ENCODE data around the gene PTBP1.
"Not testable (repeated sequence)": the region's sequence is repeated elsewhere in the genome, so short reads cannot be mapped to it uniquely, and the experiment has no call there.

PTBP1 gene

GRCh38 chr19:820212-820611 lies 23.0 kb downstream of the PTBP1 start:
- H3K4ac ChIP-seq (ENCODE audit: low read depth in 1 of 2, low read length in 2 of 2); H3K14ac ChIP-seq (ENCODE audit: low read length in 2 of 2); H2BK120ac ChIP-seq (ENCODE audit: low read depth, low read length); H3K27me3 ChIP-seq (ENCODE audit: control insufficient read depth in 1 of 2, insufficient read depth in 1 of 2, low read length in 2 of 2); H2AFZ ChIP-seq (ENCODE audit: low read depth, low read length); DNase-seq; H3K79me1 ChIP-seq (replicated peaks; ENCODE audit: low read length, poor library complexity, severe bottlenecking); H3K23ac ChIP-seq (ENCODE audit: low read length in 2 of 2); H3K4me2 ChIP-seq (ENCODE audit: low read length, poor library complexity, severe bottlenecking); H2BK5ac ChIP-seq (ENCODE audit: low read depth, low read length, poor library complexity, severe bottlenecking); H3K9me3 ChIP-seq (ENCODE audit: control insufficient read depth, low read length); H4K8ac ChIP-seq (ENCODE audit: low read length); H3K4me3 ChIP-seq (ENCODE audit: insufficient read depth in 1 of 2, low read depth in 1 of 2, low read length in 2 of 2); H3K9ac ChIP-seq (ENCODE audit: low read length); H2AK5ac ChIP-seq (ENCODE audit: low read length, severe bottlenecking); H3K27ac ChIP-seq (ENCODE audit: low read length, poor library complexity, severe bottlenecking); H4K91ac ChIP-seq (ENCODE audit: low read length); H3K18ac ChIP-seq (ENCODE audit: low read depth in 1 of 2, low read length in 2 of 2); H2BK12ac ChIP-seq (ENCODE audit: low read length in 2 of 2); H2BK15ac ChIP-seq (ENCODE audit: low read depth, poor library complexity, severe bottlenecking): not testable (repeated sequence)
- peaks cover 6 to 12% of the 10 kb centered on the region in 2 experiments for H3K36me3 ChIP-seq (ENCODE audit: control insufficient read depth in 1 of 2, insufficient read depth in 2 of 2, low read depth in 1 of 2, low read length in 2 of 2)
- peaks cover 21% of the 10 kb centered on the region for H3K4me1 ChIP-seq (ENCODE audit: control insufficient read depth, insufficient read depth, low read depth, low read length)
- 98% methylated on average over 5 of the region's 5 CpGs for WGBS

DNA sequence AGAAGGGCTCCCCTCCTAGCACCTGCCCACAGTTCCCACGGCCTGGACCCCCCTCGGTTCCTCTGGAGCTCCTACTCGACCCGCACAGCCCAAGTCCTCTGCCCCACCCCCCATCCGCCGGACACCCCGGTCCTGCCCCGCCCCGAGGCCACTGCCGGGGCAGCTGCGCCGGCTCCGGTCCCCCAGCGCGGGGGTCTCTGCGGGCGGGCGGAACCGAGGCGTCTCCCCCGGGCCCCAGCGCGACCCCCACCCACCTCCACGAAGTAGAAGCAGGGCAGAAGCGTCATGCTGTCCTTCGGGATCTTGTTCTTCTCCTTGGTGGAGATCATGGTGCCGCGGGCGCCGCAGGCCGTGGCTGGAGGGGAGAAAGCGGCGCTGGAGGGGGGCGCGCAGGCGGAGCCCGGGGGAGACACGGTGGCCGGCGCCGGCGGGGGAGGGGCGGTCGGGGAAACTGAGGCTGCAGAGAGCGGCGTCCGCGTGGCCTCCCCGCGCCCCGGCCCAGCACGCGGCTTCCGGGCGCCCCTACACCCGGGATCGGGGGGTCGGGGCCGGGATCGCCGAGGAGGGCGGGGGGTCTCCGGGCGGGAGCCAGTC lies 24.1 kb downstream of the PTBP1 start:
- 1% methylated on average over 22 of the region's 64 CpGs for WGBS
- no peak overlapping the region for H4K8ac ChIP-seq (ENCODE audit: low read length)
- H3K79me1 ChIP-seq (replicated peaks; ENCODE audit: low read length, poor library complexity, severe bottlenecking) = no peaks in the 10 kb centered on the region

DNA sequence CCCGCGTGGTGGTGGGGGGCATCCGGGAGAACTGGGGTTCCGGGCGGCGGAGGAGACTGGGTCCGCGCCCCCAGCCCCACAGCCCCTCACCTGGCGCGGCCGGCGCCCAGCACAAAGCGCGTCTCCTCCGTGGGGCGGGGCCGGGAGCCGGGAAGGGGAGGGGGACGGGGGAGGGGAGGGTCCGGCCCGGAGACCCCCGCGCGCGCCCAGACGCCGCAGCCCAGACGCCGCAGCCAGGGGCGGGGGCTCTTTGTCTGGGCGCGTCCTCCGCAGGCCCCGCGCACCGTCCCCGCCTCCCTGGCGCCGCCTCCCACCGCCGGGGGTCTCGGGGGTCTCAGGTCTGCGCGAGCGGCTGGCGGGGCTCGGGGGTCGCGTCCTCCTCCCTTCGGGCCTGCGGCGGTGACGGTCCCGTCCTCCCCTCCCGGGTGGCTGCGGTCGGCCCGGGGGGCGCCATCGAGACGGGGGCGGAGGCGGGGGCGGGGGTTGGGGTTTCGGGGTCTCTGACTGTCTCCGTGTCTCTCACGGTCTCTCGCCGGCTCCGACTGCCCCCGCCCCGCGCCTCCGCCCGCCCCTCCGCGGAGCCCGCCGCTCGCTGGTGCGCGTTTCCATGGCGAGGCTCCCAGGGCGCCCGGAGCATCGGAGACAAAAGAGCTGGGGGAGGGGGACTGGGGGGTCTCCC lies 24.7 kb downstream of the PTBP1 start, which contains the start of gene PLPPR3:
PLPPR3 (minus strand) TSS at position 131 of the 679 bp plus-strand sequence. CDS start 396 bp downstream, outside the sequence.
- H3K79me1 ChIP-seq (replicated peaks; ENCODE audit: low read length, poor library complexity, severe bottlenecking) = no peaks in the 10 kb centered on the region
- H2BK5ac ChIP-seq (ENCODE audit: low read depth, low read length, poor library complexity, severe bottlenecking) = no peak within 1 kb of the TSS
- no peak within 1 kb of the TSS for H3K27ac ChIP-seq (ENCODE audit: low read length, poor library complexity, severe bottlenecking)
- H3K9me3 ChIP-seq (ENCODE audit: control insufficient read depth, low read length) = no peaks in the 10 kb centered on the region
- no peak within 1 kb of the TSS for H2AK5ac ChIP-seq (ENCODE audit: low read length, severe bottlenecking)
- peak within 1 kb of the TSS; percentile 34 for H2BK120ac ChIP-seq (ENCODE audit: low read depth, low read length)
- H2BK12ac ChIP-seq (ENCODE audit: low read length in 2 of 2) = peak within 1 kb of the TSS in 1 of 2 experiments; percentile 31
- no peak within 1 kb of the TSS for H4K91ac ChIP-seq (ENCODE audit: low read length)
- H3K36me3 ChIP-seq (ENCODE audit: control insufficient read depth in 1 of 2, insufficient read depth in 2 of 2, low read depth in 1 of 2, low read length in 2 of 2) = no peaks in the 10 kb centered on the region
- no peak within 1 kb of the TSS for H3K4ac ChIP-seq (ENCODE audit: low read depth in 1 of 2, low read length in 2 of 2)
- peak within 1 kb of the TSS; percentile 94 for H2BK15ac ChIP-seq (ENCODE audit: low read depth, poor library complexity, severe bottlenecking)
- H3K4me3 ChIP-seq (ENCODE audit: insufficient read depth in 1 of 2, low read depth in 1 of 2, low read length in 2 of 2) = peak within 1 kb of the TSS; percentile 44 to 70
- H3K4me2 ChIP-seq (ENCODE audit: low read length, poor library complexity, severe bottlenecking) = peak within 1 kb of the TSS; percentile 97
- peak within 1 kb of the TSS in 1 of 2 experiments; percentile 72 for H3K14ac ChIP-seq (ENCODE audit: low read length in 2 of 2)
- peak within 1 kb of the TSS; percentile 56 for H2AFZ ChIP-seq (ENCODE audit: low read depth, low read length)
- peaks cover 0 to 14% of the 10 kb centered on the region in 2 experiments for H3K27me3 ChIP-seq (ENCODE audit: control insufficient read depth in 1 of 2, insufficient read depth in 1 of 2, low read length in 2 of 2)
- no peak within 1 kb of the TSS for H3K23ac ChIP-seq (ENCODE audit: low read length in 2 of 2)
- 1% methylated on average over 18 of the region's 86 CpGs for WGBS
- H3K18ac ChIP-seq (ENCODE audit: low read depth in 1 of 2, low read length in 2 of 2) = peak within 1 kb of the TSS in 1 of 2 experiments; percentile 64
- peak within 1 kb of the TSS; percentile 64 for H4K8ac ChIP-seq (ENCODE audit: low read length)
- no peak for DNase-seq
- H3K9ac ChIP-seq (ENCODE audit: low read length) = no peak within 1 kb of the TSS
- H3K4me1 ChIP-seq (ENCODE audit: control insufficient read depth, insufficient read depth, low read depth, low read length) = peaks cover 21% of the 10 kb centered on the region

More for the DNA sequence above, 24.1 kb downstream of the PTBP1 start:
- Histone ChIP-seq H3K27me3 (ENCODE audit: control insufficient read depth in 1 of 2, insufficient read depth in 1 of 2, low read length in 2 of 2) (peaks cover 0 to 14% of the 10 kb centered on the region in 2 experiments), H2AFZ (ENCODE audit: low read depth, low read length) (no peak overlapping the region), H2BK5ac (ENCODE audit: low read depth, low read length, poor library complexity, severe bottlenecking) (no peak overlapping the region), H2AK5ac (ENCODE audit: low read length, severe bottlenecking) (no peak overlapping the region), H3K36me3 (ENCODE audit: control insufficient read depth in 1 of 2, insufficient read depth in 2 of 2, low read depth in 1 of 2, low read length in 2 of 2) (peaks cover 0 to 1% of the 10 kb centered on the region in 2 experiments), H3K4me3 (ENCODE audit: insufficient read depth in 1 of 2, low read depth in 1 of 2, low read length in 2 of 2) (peak overlapping the region; percentile 44 to 70), H2BK15ac (ENCODE audit: low read depth, poor library complexity, severe bottlenecking) (peak overlapping the region; percentile 94), H3K9ac (ENCODE audit: low read length) (no peak overlapping the region), H3K14ac (ENCODE audit: low read length in 2 of 2) (peak overlapping the region in 1 of 2 experiments; percentile 72), H4K91ac (ENCODE audit: low read length) (no peak overlapping the region), H3K4ac (ENCODE audit: low read depth in 1 of 2, low read length in 2 of 2) (no peak overlapping the region), H2BK12ac (ENCODE audit: low read length in 2 of 2) (no peak overlapping the region), H3K9me3 (ENCODE audit: control insufficient read depth, low read length) (no peaks in the 10 kb centered on the region), H3K27ac (ENCODE audit: low read length, poor library complexity, severe bottlenecking) (no peak overlapping the region), H3K4me2 (ENCODE audit: low read length, poor library complexity, severe bottlenecking) (peak overlapping the region; percentile 87), H3K18ac (ENCODE audit: low read depth in 1 of 2, low read length in 2 of 2) (peak overlapping the region in 1 of 2 experiments; percentile 64), H3K4me1 (ENCODE audit: control insufficient read depth, insufficient read depth, low read depth, low read length) (peaks cover 21% of the 10 kb centered on the region), H3K23ac (ENCODE audit: low read length in 2 of 2) (no peak overlapping the region), H2BK120ac (ENCODE audit: low read depth, low read length) (peak overlapping the region; percentile 34)
- DNase-seq = no peak

- no peak overlapping the region for H2BK5ac ChIP-seq (ENCODE audit: low read depth, low read length, poor library complexity, severe bottlenecking)
Measured at GRCh38 chr19:823565-824121, 26.4 kb downstream of the PTBP1 start.

More at GRCh38 chr19:823565-824121, 26.4 kb downstream of the PTBP1 start:
- Histone ChIP-seq H3K4ac (ENCODE audit: low read depth in 1 of 2, low read length in 2 of 2) (no peak overlapping the region), H3K4me3 (ENCODE audit: insufficient read depth in 1 of 2, low read depth in 1 of 2, low read length in 2 of 2) (no peak overlapping the region), H2AK5ac (ENCODE audit: low read length, severe bottlenecking) (no peak overlapping the region), H2BK12ac (ENCODE audit: low read length in 2 of 2) (peak overlapping the region in 1 of 2 experiments; percentile 5), H2BK15ac (ENCODE audit: low read depth, poor library complexity, severe bottlenecking) (peak overlapping the region; percentile 3), H4K91ac (ENCODE audit: low read length) (no peak overlapping the region), H3K4me2 (ENCODE audit: low read length, poor library complexity, severe bottlenecking) (no peak overlapping the region), H3K9ac (ENCODE audit: low read length) (no peak overlapping the region), H3K23ac (ENCODE audit: low read length in 2 of 2) (no peak overlapping the region), H3K4me1 (ENCODE audit: control insufficient read depth, insufficient read depth, low read depth, low read length) (peaks cover 21% of the 10 kb centered on the region), H3K14ac (ENCODE audit: low read length in 2 of 2) (no peak overlapping the region), H2AFZ (ENCODE audit: low read depth, low read length) (no peak overlapping the region), H3K18ac (ENCODE audit: low read depth in 1 of 2, low read length in 2 of 2) (peak overlapping the region in 1 of 2 experiments; percentile 54), H2BK120ac (ENCODE audit: low read depth, low read length) (peak overlapping the region; percentile 15), H3K27me3 (ENCODE audit: control insufficient read depth in 1 of 2, insufficient read depth in 1 of 2, low read length in 2 of 2) (peaks cover 0 to 17% of the 10 kb centered on the region in 2 experiments), H3K79me1 (replicated peaks; ENCODE audit: low read length, poor library complexity, severe bottlenecking) (no peaks in the 10 kb centered on the region), H3K27ac (ENCODE audit: low read length, poor library complexity, severe bottlenecking) (no peak overlapping the region), H3K36me3 (ENCODE audit: control insufficient read depth in 1 of 2, insufficient read depth in 2 of 2, low read depth in 1 of 2, low read length in 2 of 2) (no peaks in the 10 kb centered on the region), H3K9me3 (ENCODE audit: control insufficient read depth, low read length) (no peaks in the 10 kb centered on the region), H4K8ac (ENCODE audit: low read length) (no peak overlapping the region)
- WGBS = 62% methylated on average over 12 of the region's 12 CpGs
- DNase-seq = peak; percentile 44

Data from mesenchymal stem cell (in vitro differentiated cells and primary cell).